ENCODE data around the gene NCAPG2. TPM values are rescaled to one million over a fixed set of nuclear protein-coding genes. Genes with fewer than 3 reads are reported as not detected.

NCAPG2 gene
- polyA plus RNA-seq, 1 donor from 2014 or later = 8.3 TPM

DNA sequence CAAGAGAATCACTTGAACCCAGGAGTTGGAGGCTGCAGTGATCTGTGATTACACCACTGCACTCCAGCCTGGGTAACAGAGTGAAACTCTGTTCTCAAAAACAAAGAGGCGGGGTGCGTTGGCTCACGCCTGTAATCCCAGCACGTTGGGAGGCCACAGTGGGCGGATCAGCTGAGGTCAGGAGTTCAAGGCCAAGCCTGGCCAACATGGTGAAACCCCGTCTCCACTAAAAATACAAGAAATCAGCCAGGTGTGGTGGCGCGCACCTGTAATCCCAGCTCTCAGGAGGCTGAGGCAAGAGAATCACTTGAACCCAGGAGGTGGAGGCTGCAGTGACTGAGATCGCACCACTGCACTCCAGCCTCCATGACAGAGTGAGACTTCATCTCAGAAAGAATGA is 42.4 kb upstream of the NCAPG2 start:
- no peak overlapping the region for H3K4me3 ChIP-seq (ENCODE audit: low read length)
- H3K36me3 ChIP-seq (ENCODE audit: insufficient read depth, low read length) = no peaks in the 10 kb centered on the region
- H3K9me3 ChIP-seq (ENCODE audit: low read length) = no peaks in the 10 kb centered on the region

GRCh38 chr7:158745057-158745715 is 40.6 kb upstream of the NCAPG2 start:
- Histone ChIP-seq H3F3A (ENCODE audit: insufficient read depth, low read length, poor library complexity, severe bottlenecking) (no peaks in the 10 kb centered on the region), H3K36me3 (ENCODE audit: insufficient read depth, low read length) (no peaks in the 10 kb centered on the region), H3K9me2 (ENCODE audit: insufficient read depth, low read length) (no peaks in the 10 kb centered on the region), H3K4me2 (ENCODE audit: low read length) (no peak overlapping the region), H3K27me3 (ENCODE audit: insufficient read depth, low read depth, low read length) (no peaks in the 10 kb centered on the region), H4K20me1 (ENCODE audit: insufficient read depth) (no peaks in the 10 kb centered on the region), H2AFZ (ENCODE audit: low read depth, low read length) (no peak overlapping the region), H3K27ac (ENCODE audit: low read length) (no peak overlapping the region), H3K9me3 (ENCODE audit: low read length) (no peaks in the 10 kb centered on the region), H3K9ac (ENCODE audit: low read length) (no peak overlapping the region), H3K4me3 (ENCODE audit: low read length) (no peak overlapping the region), H3K79me2 (replicated peaks; ENCODE audit: insufficient read depth, low read length) (no peaks in the 10 kb centered on the region)
- TF ChIP-seq TAF1 (IDR thresholded peaks at IDR 0.05; ENCODE audit: low read depth) (no peak), RAD21 (conservative IDR thresholded peaks at IDR 0.05) (no peak), EZH2 (IDR thresholded peaks at IDR 0.05; ENCODE audit: borderline replicate concordance, insufficient read depth, low read length, poor library complexity, severe bottlenecking) (no peak), CTCF (IDR thresholded peaks at IDR 0.05; ENCODE audit: poor library complexity, severe bottlenecking) (no peak), EP300 (conservative IDR thresholded peaks at IDR 0.05; ENCODE audit: poor library complexity, severe bottlenecking) (no peak), MXI1 (conservative IDR thresholded peaks at IDR 0.05; ENCODE audit: poor library complexity, severe bottlenecking) (no peak), POLR2AphosphoS5 (IDR thresholded peaks at IDR 0.05) (no peak)
- TF ChIP-seq, protein P1, sequence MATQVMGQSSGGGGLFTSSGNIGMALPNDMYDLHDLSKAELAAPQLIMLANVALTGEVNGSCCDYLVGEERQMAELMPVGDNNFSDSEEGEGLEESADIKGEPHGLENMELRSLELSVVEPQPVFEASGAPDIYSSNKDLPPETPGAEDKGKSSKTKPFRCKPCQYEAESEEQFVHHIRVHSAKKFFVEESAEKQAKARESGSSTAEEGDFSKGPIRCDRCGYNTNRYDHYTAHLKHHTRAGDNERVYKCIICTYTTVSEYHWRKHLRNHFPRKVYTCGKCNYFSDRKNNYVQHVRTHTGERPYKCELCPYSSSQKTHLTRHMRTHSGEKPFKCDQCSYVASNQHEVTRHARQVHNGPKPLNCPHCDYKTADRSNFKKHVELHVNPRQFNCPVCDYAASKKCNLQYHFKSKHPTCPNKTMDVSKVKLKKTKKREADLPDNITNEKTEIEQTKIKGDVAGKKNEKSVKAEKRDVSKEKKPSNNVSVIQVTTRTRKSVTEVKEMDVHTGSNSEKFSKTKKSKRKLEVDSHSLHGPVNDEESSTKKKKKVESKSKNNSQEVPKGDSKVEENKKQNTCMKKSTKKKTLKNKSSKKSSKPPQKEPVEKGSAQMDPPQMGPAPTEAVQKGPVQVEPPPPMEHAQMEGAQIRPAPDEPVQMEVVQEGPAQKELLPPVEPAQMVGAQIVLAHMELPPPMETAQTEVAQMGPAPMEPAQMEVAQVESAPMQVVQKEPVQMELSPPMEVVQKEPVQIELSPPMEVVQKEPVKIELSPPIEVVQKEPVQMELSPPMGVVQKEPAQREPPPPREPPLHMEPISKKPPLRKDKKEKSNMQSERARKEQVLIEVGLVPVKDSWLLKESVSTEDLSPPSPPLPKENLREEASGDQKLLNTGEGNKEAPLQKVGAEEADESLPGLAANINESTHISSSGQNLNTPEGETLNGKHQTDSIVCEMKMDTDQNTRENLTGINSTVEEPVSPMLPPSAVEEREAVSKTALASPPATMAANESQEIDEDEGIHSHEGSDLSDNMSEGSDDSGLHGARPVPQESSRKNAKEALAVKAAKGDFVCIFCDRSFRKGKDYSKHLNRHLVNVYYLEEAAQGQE (IDR thresholded peaks at IDR 0.05; ENCODE audit: borderline replicate concordance) = no peak

More for the DNA sequence above, 42.4 kb upstream of the NCAPG2 start:
- no peak overlapping the region for H2AFZ ChIP-seq (ENCODE audit: low read depth, low read length)
- no peaks in the 10 kb centered on the region for H3K27me3 ChIP-seq (ENCODE audit: insufficient read depth, low read depth, low read length)
- H4K20me1 ChIP-seq (ENCODE audit: insufficient read depth) = no peaks in the 10 kb centered on the region
- no peaks in the 10 kb centered on the region for H3K79me2 ChIP-seq (replicated peaks; ENCODE audit: insufficient read depth, low read length)
- H3K4me2 ChIP-seq (ENCODE audit: low read length) = no peak overlapping the region
- no peak overlapping the region for H3K9ac ChIP-seq (ENCODE audit: low read length)
- H3F3A ChIP-seq (ENCODE audit: insufficient read depth, low read length, poor library complexity, severe bottlenecking) = no peaks in the 10 kb centered on the region
- H3K9me2 ChIP-seq (ENCODE audit: insufficient read depth, low read length) = no peaks in the 10 kb centered on the region
- TF ChIP-seq, protein P1 (IDR thresholded peaks at IDR 0.05; ENCODE audit: borderline replicate concordance) = no peak
- TF ChIP-seq SMC3 (conservative IDR thresholded peaks at IDR 0.05; ENCODE audit: poor library complexity) = no peak
- TF ChIP-seq RAD21 (conservative IDR thresholded peaks at IDR 0.05) = no peak
- no peak for TF ChIP-seq MXI1 (conservative IDR thresholded peaks at IDR 0.05; ENCODE audit: poor library complexity, severe bottlenecking)
- TF ChIP-seq POLR2AphosphoS5 (IDR thresholded peaks at IDR 0.05) = no peak
- TF ChIP-seq EP300 (conservative IDR thresholded peaks at IDR 0.05; ENCODE audit: poor library complexity, severe bottlenecking) = no peak
- TF ChIP-seq CTCF (IDR thresholded peaks at IDR 0.05; ENCODE audit: poor library complexity, severe bottlenecking) = no peak
- no peak for TF ChIP-seq TAF1 (IDR thresholded peaks at IDR 0.05; ENCODE audit: low read depth)
- TF ChIP-seq EZH2 (IDR thresholded peaks at IDR 0.05; ENCODE audit: borderline replicate concordance, insufficient read depth, low read length, poor library complexity, severe bottlenecking) = no peak
- H3K27ac ChIP-seq (ENCODE audit: low read length) = no peak overlapping the region
